Cardiac muscle cell (in vitro differentiated cells and primary cell): Measurements from ENCODE around the gene SH3GL2. TPM values are rescaled to one million over a fixed set of nuclear protein-coding genes. Genes with fewer than 3 reads are reported as not detected.
A peak's percentile ranks its signal among the peaks of the same experiment; 100 is the strongest.

Experiments
- DNase-seq, 2 donors: peaks; one replicate each; pipeline versions ENCODE4 v3.0.0 to v3.0.0-alpha.2; 2010 to 2017; ENCODE audit warnings: low read depth in 1 of 2, low spot score in 1 of 2
- H3K27ac ChIP-seq: fragments of 200-600 bp; sonication (generic); 2 replicates; pipeline ENCODE4 v1.5.1; 2016
- H3K27me3 ChIP-seq: fragments of 200-600 bp; sonication (generic); 2 replicates; pipeline ENCODE4 v1.6.0; 2016; ENCODE audit warnings: control low read depth
- H3K36me3 ChIP-seq: fragments of 200-600 bp; sonication (generic); 2 replicates; pipeline ENCODE4 v1.5.1; 2016; ENCODE audit warnings: control low read depth
- H3K4me1 ChIP-seq: fragments of 200-600 bp; sonication (generic); 2 replicates; pipeline ENCODE4 v1.8.1; 2017; ENCODE audit warnings: low read depth, mild to moderate bottlenecking, mixed run types
- H3K4me3 ChIP-seq: fragments of 200-600 bp; sonication (generic); 2 replicates; pipeline ENCODE4 v1.5.1; 2016; ENCODE audit warnings: mild to moderate bottlenecking
- H3K9me3 ChIP-seq: fragments of 200-600 bp; sonication (generic); 2 replicates; pipeline ENCODE4 v1.5.1; 2017; ENCODE audit warnings: low read depth, mild to moderate bottlenecking, control low read depth
- polyA plus RNA-seq: library from polyadenylated mRNA; unstranded; fragments of >200 nt; fragmentation: Nextera tagmentation; extraction: Ambion mirVana; gene quantifications from 2 replicates; pipeline ENCODE4 v1.2.1, GENCODE V29; 2016
- total RNA-seq: library from RNA; depleted of rRNA; stranded (reverse); fragments of >200 nt; gene quantifications from 2 replicates; pipeline ENCODE4 v1.2.3, GENCODE V29; 2016
- TF ChIP-seq, protein P1 (sequence below): IDR thresholded peaks from 2 replicates; pipeline ENCODE4 v1.5.1; 2012; ENCODE audit warnings: low read depth, mild to moderate bottlenecking, low read length

SH3GL2 gene
- total and polyA plus RNA-seq, 2 experiments from 2014 or later = 0.06 TPM; not detected in 1

DNA sequence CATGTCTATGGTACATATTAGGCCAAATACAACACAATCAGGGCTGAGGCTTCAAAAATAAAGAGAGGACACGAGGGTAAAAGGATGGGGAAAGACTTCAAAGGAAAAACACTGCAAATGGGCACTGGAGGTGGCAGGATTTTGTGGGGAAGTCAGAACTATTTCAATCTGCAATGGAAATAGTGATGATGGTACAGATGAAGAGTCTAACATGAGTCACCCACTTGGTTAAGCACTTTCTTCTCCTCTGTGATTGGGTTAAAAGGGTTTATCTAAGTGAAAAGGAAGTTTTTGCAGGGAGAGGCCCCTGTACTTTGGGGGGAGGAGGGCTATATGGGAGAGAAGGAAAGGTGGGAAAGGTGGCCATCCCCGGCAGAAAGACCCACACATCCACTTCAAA lies 4.5 kb upstream of the SH3GL2 start:
- peaks cover 57% of the 10 kb centered on the region for H3K27me3 ChIP-seq
- no peak overlapping the region for H3K27ac ChIP-seq

DNA sequence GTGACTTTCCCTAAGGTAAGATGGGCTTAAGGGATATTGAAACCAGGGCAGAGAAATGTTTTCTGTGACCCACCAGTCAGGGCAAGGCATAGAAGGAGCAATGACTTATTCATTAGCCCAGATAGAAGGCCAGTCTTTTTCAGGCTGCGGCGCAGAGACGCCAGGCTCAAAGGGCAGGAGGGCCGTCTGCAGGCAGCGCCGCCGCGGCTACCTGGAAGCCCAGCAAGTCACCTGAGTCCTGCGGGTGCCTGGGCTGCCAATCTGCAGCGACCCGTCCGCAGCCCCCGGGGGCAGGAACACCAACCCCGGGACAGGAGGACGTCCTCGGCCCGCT lies 322 bp upstream of the SH3GL2 start:
- H3K27me3 ChIP-seq = peaks cover 91% of the 10 kb centered on the region
- TF ChIP-seq, protein P1, sequence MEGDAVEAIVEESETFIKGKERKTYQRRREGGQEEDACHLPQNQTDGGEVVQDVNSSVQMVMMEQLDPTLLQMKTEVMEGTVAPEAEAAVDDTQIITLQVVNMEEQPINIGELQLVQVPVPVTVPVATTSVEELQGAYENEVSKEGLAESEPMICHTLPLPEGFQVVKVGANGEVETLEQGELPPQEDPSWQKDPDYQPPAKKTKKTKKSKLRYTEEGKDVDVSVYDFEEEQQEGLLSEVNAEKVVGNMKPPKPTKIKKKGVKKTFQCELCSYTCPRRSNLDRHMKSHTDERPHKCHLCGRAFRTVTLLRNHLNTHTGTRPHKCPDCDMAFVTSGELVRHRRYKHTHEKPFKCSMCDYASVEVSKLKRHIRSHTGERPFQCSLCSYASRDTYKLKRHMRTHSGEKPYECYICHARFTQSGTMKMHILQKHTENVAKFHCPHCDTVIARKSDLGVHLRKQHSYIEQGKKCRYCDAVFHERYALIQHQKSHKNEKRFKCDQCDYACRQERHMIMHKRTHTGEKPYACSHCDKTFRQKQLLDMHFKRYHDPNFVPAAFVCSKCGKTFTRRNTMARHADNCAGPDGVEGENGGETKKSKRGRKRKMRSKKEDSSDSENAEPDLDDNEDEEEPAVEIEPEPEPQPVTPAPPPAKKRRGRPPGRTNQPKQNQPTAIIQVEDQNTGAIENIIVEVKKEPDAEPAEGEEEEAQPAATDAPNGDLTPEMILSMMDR = no peak
- peak overlapping the region; percentile 52 for H3K4me3 ChIP-seq
- H3K4me1 ChIP-seq = no peaks in the 10 kb centered on the region
- no peaks in the 10 kb centered on the region for H3K36me3 ChIP-seq
- no peaks in the 10 kb centered on the region for H3K9me3 ChIP-seq
- H3K27ac ChIP-seq = no peak overlapping the region
- DNase-seq = no peak

More for the DNA sequence above, 4.5 kb upstream of the SH3GL2 start:
- no peaks in the 10 kb centered on the region for H3K36me3 ChIP-seq
- no peak overlapping the region for H3K4me3 ChIP-seq
- H3K4me1 ChIP-seq = no peaks in the 10 kb centered on the region
- TF ChIP-seq, protein P1 = no peak
- DNase-seq = no peak
- H3K9me3 ChIP-seq = no peaks in the 10 kb centered on the region

DNA sequence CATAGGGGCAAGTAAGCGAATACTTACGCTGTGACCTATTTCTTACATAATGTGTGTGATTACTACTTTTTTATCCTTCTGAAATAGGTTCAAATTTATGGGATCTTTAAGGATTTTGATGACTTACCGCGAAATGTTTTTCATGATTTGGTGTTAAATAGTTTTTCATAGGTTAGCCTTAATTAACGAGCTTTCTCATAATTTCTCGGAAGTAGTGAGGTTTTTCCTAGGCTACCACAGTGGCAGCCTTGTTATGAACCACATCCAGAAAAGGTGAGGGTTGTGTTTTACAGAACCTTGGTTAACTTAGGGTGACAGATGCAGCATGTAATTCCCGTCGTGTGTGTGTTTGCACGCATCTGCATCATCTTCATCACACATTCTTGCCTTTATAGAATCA lies 1.3 kb downstream of the SH3GL2 start:
- Histone ChIP-seq H3K4me1 (no peaks in the 10 kb centered on the region), H3K9me3 (no peaks in the 10 kb centered on the region), H3K27ac (no peak overlapping the region), H3K4me3 (no peak overlapping the region), H3K27me3 (peaks cover 79% of the 10 kb centered on the region), H3K36me3 (no peaks in the 10 kb centered on the region)
- DNase-seq = no peak
- TF ChIP-seq, protein P1 = no peak

DNA sequence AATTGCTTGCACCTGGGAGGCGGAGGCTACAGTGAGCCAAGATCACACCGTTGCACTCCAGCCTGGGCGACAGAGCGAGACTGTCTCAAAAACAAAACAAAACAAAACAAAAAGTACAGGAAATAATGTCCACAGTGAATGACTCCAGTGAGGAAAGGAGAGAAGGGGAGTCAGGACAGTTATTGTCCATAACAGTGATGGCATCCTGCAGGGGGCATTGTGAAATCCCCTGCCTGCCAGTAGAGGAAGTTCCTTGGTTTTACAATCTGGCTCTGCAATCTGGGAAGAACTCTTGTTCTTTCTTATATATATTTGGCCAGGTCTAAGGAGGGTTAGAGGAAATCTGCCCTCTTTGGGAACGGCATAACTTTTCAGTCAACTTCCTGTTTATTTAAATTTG lies 8.2 kb downstream of the SH3GL2 start:
- Histone ChIP-seq H3K27ac (no peak overlapping the region), H3K27me3 (peaks cover 16% of the 10 kb centered on the region), H3K36me3 (no peaks in the 10 kb centered on the region), H3K4me1 (no peaks in the 10 kb centered on the region), H3K4me3 (no peak overlapping the region), H3K9me3 (no peaks in the 10 kb centered on the region)
- DNase-seq = no peak
- TF ChIP-seq, protein P1 = no peak

DNA sequence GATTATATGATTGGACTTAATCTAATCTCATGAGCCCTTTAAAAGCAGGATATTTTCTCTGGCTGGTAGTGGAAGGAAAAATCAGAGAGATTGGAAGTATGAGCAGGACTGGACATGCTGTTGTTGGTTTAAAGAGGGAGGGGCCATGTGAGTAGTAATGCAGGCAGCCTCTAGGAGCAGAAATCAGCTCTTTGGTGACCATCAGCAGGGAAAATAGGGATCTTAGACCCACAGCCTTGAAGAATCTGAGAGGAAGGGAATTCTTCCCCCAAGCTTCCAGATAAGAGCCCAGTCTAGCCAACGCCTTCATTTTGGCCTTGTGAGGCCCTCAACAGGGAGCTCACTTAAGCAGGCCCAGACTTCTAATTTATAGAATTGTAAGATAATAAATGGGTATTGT lies 9.5 kb downstream of the SH3GL2 start:
- Histone ChIP-seq H3K9me3 (no peaks in the 10 kb centered on the region), H3K4me1 (no peaks in the 10 kb centered on the region), H3K27me3 (peaks cover 4% of the 10 kb centered on the region), H3K4me3 (no peak overlapping the region), H3K36me3 (no peaks in the 10 kb centered on the region), H3K27ac (no peak overlapping the region)
- TF ChIP-seq, protein P1 = no peak
- DNase-seq = no peak

DNA sequence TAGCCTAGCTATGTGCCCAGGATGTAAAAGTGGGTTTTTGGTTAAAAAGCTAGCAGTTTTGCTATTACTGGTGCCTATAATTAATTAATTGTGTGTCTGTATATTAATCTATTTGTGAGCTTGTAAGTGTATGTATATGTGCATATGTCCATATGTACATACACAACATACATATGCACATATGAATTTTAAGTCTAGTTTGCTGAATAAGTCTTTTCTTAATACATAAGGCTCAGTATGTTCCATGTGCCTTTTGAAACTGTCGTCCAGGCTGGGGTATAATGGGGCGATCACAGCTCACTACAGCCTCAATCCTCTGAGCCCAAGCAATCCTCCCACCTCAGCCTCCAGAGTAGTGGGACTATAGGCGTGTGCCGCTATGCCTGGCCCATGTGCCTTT lies 10.1 kb downstream of the SH3GL2 start:
- no peaks in the 10 kb centered on the region for H3K4me1 ChIP-seq
- H3K9me3 ChIP-seq = no peaks in the 10 kb centered on the region
- H3K27ac ChIP-seq = no peak overlapping the region
- H3K27me3 ChIP-seq = peaks cover 3% of the 10 kb centered on the region
- no peak overlapping the region for H3K4me3 ChIP-seq
- DNase-seq = no peak
- TF ChIP-seq, protein P1 = no peak
- no peaks in the 10 kb centered on the region for H3K36me3 ChIP-seq
